Fibroblast of peridontal ligament (primary cell): ENCODE data around the gene ARHGEF18.
"Not testable (repeated sequence)": the region's sequence is repeated elsewhere in the genome, so short reads cannot be mapped to it uniquely, and the experiment has no call there.

ENCODE experiments used
- DNase-seq: peaks from one replicate; pipeline ENCODE4 v3.0.0-alpha.2; 2010; ENCODE audit errors: extremely low read depth

Gene ARHGEF18

GRCh38 chr19:7346997-7347396, 1.7 kb upstream of the ARHGEF18 start:
- DNase-seq = not testable (repeated sequence)

GRCh38 chr19:7349231-7349591, 474 bp downstream of the ARHGEF18 start:
- DNase-seq = no peak

GRCh38 chr19:7349961-7350711, 1.4 kb downstream of the ARHGEF18 start:
- DNase-seq = no peak

- no peak for DNase-seq
These were observed 3.1 kb downstream of the ARHGEF18 start for GRCh38 chr19:7351861-7352260.

- DNase-seq = peak; percentile 59
These were observed 6.5 kb downstream of the ARHGEF18 start for GRCh38 chr19:7355151-7355820.

GRCh38 chr19:7355871-7356270, 7.1 kb downstream of the ARHGEF18 start:
- DNase-seq = no peak

GRCh38 chr19:7356899-7357627, 8.3 kb downstream of the ARHGEF18 start:
- no peak for DNase-seq

GRCh38 chr19:7358102-7358597, 9.4 kb downstream of the ARHGEF18 start:
- no peak for DNase-seq

GRCh38 chr19:7360393-7360984, 11.8 kb downstream of the ARHGEF18 start:
- peak; percentile 10 for DNase-seq

- DNase-seq = no peak
These were observed 14.5 kb downstream of the ARHGEF18 start for GRCh38 chr19:7363225-7363624.

GRCh38 chr19:7366701-7367420, 18.1 kb downstream of the ARHGEF18 start:
- DNase-seq = peak; percentile 38

- no peak for DNase-seq
These were observed 19.7 kb downstream of the ARHGEF18 start for GRCh38 chr19:7368456-7368855.

- DNase-seq = peak; percentile 74
These were observed 20.1 kb downstream of the ARHGEF18 start for GRCh38 chr19:7368866-7369265.

- no peak for DNase-seq
These were observed 21.8 kb downstream of the ARHGEF18 start for GRCh38 chr19:7370546-7370945.

- no peak for DNase-seq
These were observed 22.3 kb downstream of the ARHGEF18 start for GRCh38 chr19:7371001-7371400.

GRCh38 chr19:7372810-7373209, 24.1 kb downstream of the ARHGEF18 start:
- DNase-seq = no peak

- no peak for DNase-seq
These were observed 25.1 kb downstream of the ARHGEF18 start for GRCh38 chr19:7373862-7374261.

GRCh38 chr19:7376151-7376852, 27.6 kb downstream of the ARHGEF18 start:
- DNase-seq = no peak

- no peak for DNase-seq
These were observed 28.5 kb downstream of the ARHGEF18 start for GRCh38 chr19:7377196-7377595.

- DNase-seq = no peak
These were observed 32.3 kb downstream of the ARHGEF18 start for GRCh38 chr19:7381073-7381390.

GRCh38 chr19:7382694-7383093, 34.0 kb downstream of the ARHGEF18 start:
- no peak for DNase-seq
